GM19043 (cell line): ENCODE measurements around the gene NDUFAB1.
A peak's percentile ranks its signal among the peaks of the same experiment; 100 is the strongest.
"Not testable (repeated sequence)": the region's sequence is repeated elsewhere in the genome, so short reads cannot be mapped to it uniquely, and the experiment has no call there.

Source experiments
- ATAC-seq: cut with Tn5 transposase; IDR thresholded peaks from one replicate; pipeline ENCODE4 v1.9.1; 2021; ENCODE audit warnings: low read depth; ENCODE audit not compliant: unreplicated experiment

NDUFAB1 gene

GRCh38 chr16:23556881-23557778, 39.0 kb downstream of the NDUFAB1 start, which contains the start of the genes EARS2 and UBFD1:
Gene EARS2 (minus strand): TSS chr16:23557350. CDS start chr16:23557343, 7 bp downstream.
Gene UBFD1 (plus strand): TSS chr16:23557727. CDS start chr16:23557743, 16 bp downstream.
- peak; percentile 88 for ATAC-seq

- no peak for ATAC-seq
Measured at GRCh38 chr16:23554536-23554935, 41.6 kb downstream of the NDUFAB1 start.

- ATAC-seq, result no peak
Measured at GRCh38 chr16:23552161-23552560, 44.0 kb downstream of the NDUFAB1 start.

- ATAC-seq, result no peak
Measured at GRCh38 chr16:23549938-23550337, 46.2 kb downstream of the NDUFAB1 start.

GRCh38 chr16:23544436-23544835, 51.7 kb downstream of the NDUFAB1 start:
- ATAC-seq, result no peak

- ATAC-seq, result not testable (repeated sequence)
Measured at GRCh38 chr16:23540817-23541178, 55.3 kb downstream of the NDUFAB1 start.

- no peak for ATAC-seq
Measured at GRCh38 chr16:23539984-23540816, 55.9 kb downstream of the NDUFAB1 start.

GRCh38 chr16:23538919-23539278, 57.2 kb downstream of the NDUFAB1 start:
- no peak for ATAC-seq

GRCh38 chr16:23537390-23537789, 58.7 kb downstream of the NDUFAB1 start:
- ATAC-seq, result no peak

GRCh38 chr16:23535901-23536300, 60.2 kb downstream of the NDUFAB1 start:
- no peak for ATAC-seq

- ATAC-seq, result no peak
Measured at GRCh38 chr16:23534868-23535860, 61.0 kb downstream of the NDUFAB1 start.

- no peak for ATAC-seq
Measured at GRCh38 chr16:23532448-23532847, 63.7 kb downstream of the NDUFAB1 start.
